AG04450 (cell line): ENCODE data around the gene CSTPP1. TPM values are rescaled to one million over a fixed set of nuclear protein-coding genes. Genes with fewer than 3 reads are reported as not detected.
"Not testable (repeated sequence)": the region's sequence is repeated elsewhere in the genome, so short reads cannot be mapped to it uniquely, and the experiment has no call there.

Experiments
- CTCF ChIA-PET: fragments of 300-600, 350-600 bp; formaldehyde crosslinking; extraction: SDS; loops from one replicate; lab custom pipeline; 2022; ENCODE audit warnings: antibody characterized with exemption, inconsistent platforms; lab: Charles Lee
- POLR2A ChIA-PET: fragments of 350-600 bp; formaldehyde crosslinking; extraction: SDS; loops from one replicate; lab custom pipeline; 2021; ENCODE audit warnings: antibody characterized with exemption, inconsistent platforms; lab: Yijun Ruan, JAX
- DNase-seq: peaks from one replicate; pipeline ENCODE4 v3.0.0-alpha.2; 2011; ENCODE audit warnings: low read depth, low spot score
- H3K27ac ChIP-seq: one replicate; pipeline ENCODE4 v1.5.1; 2012; ENCODE audit warnings: low read depth, low read length, control low read depth
- H3K27me3 ChIP-seq: one replicate; pipeline ENCODE4 v1.6.0; 2012; ENCODE audit warnings: low read length; ENCODE audit not compliant: control insufficient read depth, insufficient read depth
- H3K4me3 ChIP-seq: 2 replicates; pipeline ENCODE4 v1.5.1; 2011; ENCODE audit warnings: mild to moderate bottlenecking, low read depth, low read length, control low read depth
- H3K9me3 ChIP-seq: 2 replicates; pipeline ENCODE4 v1.5.1; 2012; ENCODE audit warnings: low read length; ENCODE audit not compliant: control insufficient read depth, insufficient read depth
- CTCF ChIP-seq: IDR thresholded peaks from 2 replicates; pipeline ENCODE4 v1.5.1; 2011; ENCODE audit warnings: low read depth, low read length, control low read depth, inconsistent platforms
- polyA plus RNA-seq: library from polyadenylated mRNA; depleted of rRNA; stranded (reverse); fragments of >200 nt; gene quantifications from 2 replicates; pipeline ENCODE4 v1.2.3, GENCODE V29; 2011

The CSTPP1 gene
- polyA plus RNA-seq, 1 experiment, result 30.2 TPM

- H3K27me3 ChIP-seq, result no peaks in the 10 kb centered on the region
- no peak overlapping the region for H3K4me3 ChIP-seq
- DNase-seq, result no peak
- H3K9me3 ChIP-seq, result no peaks in the 10 kb centered on the region
- ChIA-PET CTCF (no interaction called here), POLR2A (interaction anchor here (0.7 kb wide), 2 partner anchors 38 to 41 kb away, joined by 3 to 9 read pairs; no protein-coding TSS in a partner anchor)
- H3K27ac ChIP-seq, result no peak overlapping the region
- no peak for TF ChIP-seq CTCF
Observed at GRCh38 chr11:47108214-47108613, 171.7 kb downstream of the CSTPP1 start.

- H3K27ac ChIP-seq, result no peak overlapping the region
- no peak overlapping the region for H3K4me3 ChIP-seq
- ChIA-PET POLR2A (interaction anchor here (0.7 kb wide), 1 partner anchor 42 kb away, joined by 3 read pairs; no protein-coding TSS in a partner anchor), CTCF (no interaction called here)
- H3K9me3 ChIP-seq, result no peaks in the 10 kb centered on the region
- H3K27me3 ChIP-seq, result no peaks in the 10 kb centered on the region
- TF ChIP-seq CTCF, result no peak
- DNase-seq, result no peak
Observed at GRCh38 chr11:47109051-47109726, 172.6 kb downstream of the CSTPP1 start.

- CTCF ChIA-PET, result no interaction called here
- H3K4me3 ChIP-seq, result no peak overlapping the region
- H3K27me3 ChIP-seq, result no peaks in the 10 kb centered on the region
- no peak for DNase-seq
- H3K9me3 ChIP-seq, result no peaks in the 10 kb centered on the region
- H3K27ac ChIP-seq, result no peak overlapping the region
- POLR2A ChIA-PET, result no interaction called here
- TF ChIP-seq CTCF, result no peak
Observed at GRCh38 chr11:47109727-47110246, 173.2 kb downstream of the CSTPP1 start.

GRCh38 chr11:47111318-47111804, 174.8 kb downstream of the CSTPP1 start:
- no peak for DNase-seq
- H3K27ac ChIP-seq, result no peak overlapping the region
- no peaks in the 10 kb centered on the region for H3K27me3 ChIP-seq
- ChIA-PET CTCF (no interaction called here), POLR2A (no interaction called here)
- no peak for TF ChIP-seq CTCF
- no peaks in the 10 kb centered on the region for H3K9me3 ChIP-seq
- H3K4me3 ChIP-seq, result no peak overlapping the region

- H3K4me3 ChIP-seq, H3K27ac ChIP-seq, H3K9me3 ChIP-seq, CTCF ChIA-PET, POLR2A ChIA-PET, H3K27me3 ChIP-seq, DNase-seq: not testable (repeated sequence)
Observed at GRCh38 chr11:47112941-47113340, 176.4 kb downstream of the CSTPP1 start.

GRCh38 chr11:47118958-47119688, 182.6 kb downstream of the CSTPP1 start:
- H3K27ac ChIP-seq, H3K27me3 ChIP-seq, DNase-seq, H3K9me3 ChIP-seq, H3K4me3 ChIP-seq, POLR2A ChIA-PET: not testable (repeated sequence)
- CTCF ChIA-PET, result interaction anchor here (0.6 kb wide), 1 partner anchor 51 kb away, joined by 3 read pairs; no protein-coding TSS in a partner anchor
